Peyer's patch (tissue), 4 donors: ENCODE results near the gene SERBP1. TPM values are rescaled to one million over a fixed set of nuclear protein-coding genes. Genes with fewer than 3 reads are reported as not detected.

Source experiments
- DNase-seq, 3 donors: peaks; one replicate each; pipeline ENCODE4 v3.0.0-alpha.2; 2017 to 2019
- H3K27ac ChIP-seq, 4 donors: fragments of 200-600 bp; sonication (generic); one replicate each; pipeline ENCODE4 v1.5.1; 2016 to 2019
- H3K27me3 ChIP-seq, 2 donors: fragments of 200-600 bp; sonication (generic); one replicate each; pipeline ENCODE4 v1.5.1; 2019
- H3K36me3 ChIP-seq, 3 donors: fragments of 200-600 bp; sonication (generic); one replicate each; pipeline ENCODE4 v1.5.1; 2016 to 2019
- H3K4me1 ChIP-seq, 4 donors: fragments of 200-600 bp; sonication (generic); one replicate each; pipeline ENCODE4 v1.5.1; 2016 to 2019
- H3K4me3 ChIP-seq, 4 donors: fragments of 200-600 bp; sonication (generic); 1 replicate in 3 of 4; 2 replicates in 1 of 4; pipeline ENCODE4 v1.5.1; 2016 to 2019; ENCODE audit warnings: mild to moderate bottlenecking in 1 of 4
- H3K9me3 ChIP-seq, 4 donors: fragments of 200-600 bp; sonication (generic); one replicate each; pipeline ENCODE4 v1.5.1; 2016 to 2019; ENCODE audit warnings: mild to moderate bottlenecking in 1 of 4
- CTCF ChIP-seq, 6 experiments: fragments of 450-650 bp in 4 of 6; fragments of 200-600 bp in 2 of 6; sonication (generic) in 1 of 6; IDR thresholded peaks; one replicate each; pipeline ENCODE4 v1.5.1; 2017 to 2019; ENCODE audit warnings: antibody characterized with exemption in 6 of 6, mild to moderate bottlenecking in 3 of 6, moderate library complexity in 1 of 6
- POLR2A ChIP-seq, 2 donors: fragments of 450-650 bp; IDR thresholded peaks; one replicate each; pipeline ENCODE4 v1.5.1; 2017; ENCODE audit warnings: antibody characterized with exemption in 2 of 2, mild to moderate bottlenecking in 2 of 2, moderate library complexity in 2 of 2
- total RNA-seq, 4 donors: library from RNA; depleted of rRNA; stranded (reverse); fragments of >200 nt; gene quantifications; one replicate each; pipeline ENCODE4 v1.1.0, GENCODE V29; 2016

The SERBP1 gene
- total RNA-seq, 4 donors from 2014 or later, result 99.5 to 171 (median 103) TPM

GRCh38 chr1:67432745-67433144 is 2.5 kb upstream of the SERBP1 start:
- Histone ChIP-seq H3K9me3 (no peaks in the 10 kb centered on the region), H3K4me3 (no peak overlapping the region), H3K27ac (no peak overlapping the region), H3K27me3 (no peaks in the 10 kb centered on the region), H3K4me1 (peaks cover 0 to 10% (median 0%) of the 10 kb centered on the region in 4 donors), H3K36me3 (no peaks in the 10 kb centered on the region)
- no peak for DNase-seq
- TF ChIP-seq CTCF (IDR thresholded peaks at IDR 0.05) (no peak), POLR2A (IDR thresholded peaks at IDR 0.05) (no peak)

GRCh38 chr1:67431869-67432578 is 1.8 kb upstream of the SERBP1 start:
- Histone ChIP-seq H3K4me3 (peak overlapping the region in 1 of 4 donors; percentile 95), H3K27ac (peak overlapping the region in 3 of 4 donors; percentile 90 to 93 (median 92)), H3K36me3 (no peaks in the 10 kb centered on the region), H3K4me1 (peaks cover 0 to 17% (median 3%) of the 10 kb centered on the region in 4 donors), H3K9me3 (no peaks in the 10 kb centered on the region), H3K27me3 (no peaks in the 10 kb centered on the region)
- no peak for DNase-seq
- TF ChIP-seq POLR2A (IDR thresholded peaks at IDR 0.05), result no peak
- TF ChIP-seq CTCF (IDR thresholded peaks at IDR 0.05), result no peak

GRCh38 chr1:67431156-67431765 is 1.1 kb upstream of the SERBP1 start:
- H3K4me1 ChIP-seq, result peaks cover 0 to 24% (median 6%) of the 10 kb centered on the region in 4 donors
- peak overlapping the region; percentile 90 to 95 (median 92) for H3K27ac ChIP-seq
- peak overlapping the region; percentile 72 to 95 (median 85) for H3K4me3 ChIP-seq
- DNase-seq, result no peak
- no peaks in the 10 kb centered on the region for H3K9me3 ChIP-seq
- H3K36me3 ChIP-seq, result peaks cover 0 to under 1% (median 0%) of the 10 kb centered on the region in 3 donors
- no peak for TF ChIP-seq POLR2A (IDR thresholded peaks at IDR 0.05)
- TF ChIP-seq CTCF (IDR thresholded peaks at IDR 0.05), result no peak
- no peaks in the 10 kb centered on the region for H3K27me3 ChIP-seq

- Histone ChIP-seq H3K36me3 (peaks cover 0 to 16% (median 0%) of the 10 kb centered on the region in 3 donors), H3K4me1 (peaks cover 0 to 24% (median 6%) of the 10 kb centered on the region in 4 donors), H3K9me3 (no peaks in the 10 kb centered on the region)
These were observed 459 bp downstream of the SERBP1 start for GRCh38 chr1:67429528-67430357.

More at GRCh38 chr1:67429528-67430357, 459 bp downstream of the SERBP1 start:
- H3K4me3 ChIP-seq, result peak overlapping the region; percentile 72 to 95 (median 85)
- peak overlapping the region; percentile 90 to 95 (median 92) for H3K27ac ChIP-seq
- TF ChIP-seq CTCF (IDR thresholded peaks at IDR 0.05), result no peak
- TF ChIP-seq POLR2A (IDR thresholded peaks at IDR 0.05), result no peak
- peak; percentile 30 to 63 (median 60) for DNase-seq
- H3K27me3 ChIP-seq, result no peaks in the 10 kb centered on the region
